Activated CD8-positive, alpha-beta T cell treated with anti-CD3 and anti-CD28 coated beads, Interleukin-2, amount 10 ng/mL, durations not matched to agents 7 days and 5 days (primary cell): ENCODE measurements around the gene NPPC. TPM values are rescaled to one million over a fixed set of nuclear protein-coding genes. Genes with fewer than 3 reads are reported as not detected.
"Not testable (repeated sequence)": the region's sequence is repeated elsewhere in the genome, so short reads cannot be mapped to it uniquely, and the experiment has no call there.

Experiments used
- ATAC-seq: fragments of 150-1000 bp; cut with Tn5 transposase; one replicate; pipeline ENCODE4 v1.10.0; 2021; ENCODE audit warnings: moderate library complexity
- CTCF ChIA-PET: fragments of 350-600 bp; sonication (Branson Sonifier 250); formaldehyde crosslinking; loops from one replicate; lab custom pipeline; 2021; ENCODE audit warnings: antibody characterized with exemption; lab: Charles Lee
- POLR2A ChIA-PET: fragments of 350-600 bp; sonication (Branson Sonifier 250); formaldehyde crosslinking; loops from one replicate; lab custom pipeline; 2021; ENCODE audit warnings: antibody characterized with exemption; lab: Charles Lee
- DNase-seq: peaks from one replicate; pipeline ENCODE4 v3.0.0-alpha.2; 2020
- H3K27ac Mint-ChIP-seq: one replicate; pipeline ENCODE4 v1.8.0; 2021; ENCODE audit warnings: mild to moderate bottlenecking, mixed read lengths
- H3K27me3 Mint-ChIP-seq: one replicate; pipeline ENCODE4 v1.8.0; 2021; ENCODE audit warnings: low read depth, mixed read lengths
- H3K36me3 Mint-ChIP-seq: one replicate; pipeline ENCODE4 v1.8.0; 2021; ENCODE audit warnings: low read depth, mixed read lengths
- H3K4me1 Mint-ChIP-seq: one replicate; pipeline ENCODE4 v1.8.0; 2021; ENCODE audit warnings: low read depth, mixed read lengths
- H3K4me3 Mint-ChIP-seq: one replicate; pipeline ENCODE4 v1.8.0; 2021; ENCODE audit warnings: mild to moderate bottlenecking, mixed read lengths
- H3K9me3 Mint-ChIP-seq: one replicate; pipeline ENCODE4 v1.8.0; 2022; ENCODE audit warnings: mixed read lengths; ENCODE audit not compliant: insufficient read depth
- total RNA-seq, 2 experiments: library from RNA; stranded (reverse); gene quantifications; one replicate each; pipeline ENCODE4 v1.2.3, GENCODE V29; 2021

The NPPC gene
- total RNA-seq, 2 experiments from 2014 or later = 1.4 to 1.8 TPM

GRCh38 chr2:231951452-231952035 is 25.3 kb upstream of the NPPC start:
- Mint-ChIP-seq H3K27me3 (peaks cover 15% of the 10 kb centered on the region), H3K4me1 (no peaks in the 10 kb centered on the region), H3K36me3 (no peaks in the 10 kb centered on the region), H3K9me3 (no peaks in the 10 kb centered on the region), H3K27ac (no peak overlapping the region), H3K4me3 (no peak overlapping the region)
- ChIA-PET CTCF (no interaction called here), POLR2A (no interaction called here)
- DNase-seq (no peak), ATAC-seq (no peak)

GRCh38 chr2:231947694-231948093 is 21.5 kb upstream of the NPPC start:
- DNase-seq = no peak
- Mint-ChIP-seq H3K4me3 (no peak overlapping the region), H3K9me3 (no peaks in the 10 kb centered on the region), H3K36me3 (no peaks in the 10 kb centered on the region), H3K27me3 (peaks cover 9% of the 10 kb centered on the region), H3K4me1 (peaks cover 4% of the 10 kb centered on the region), H3K27ac (no peak overlapping the region)
- ChIA-PET CTCF (no interaction called here), POLR2A (no interaction called here)
- ATAC-seq = no peak

GRCh38 chr2:231947112-231947511 is 20.9 kb upstream of the NPPC start:
- H3K9me3 Mint-ChIP-seq, H3K4me1 Mint-ChIP-seq, H3K36me3 Mint-ChIP-seq, CTCF ChIA-PET, POLR2A ChIA-PET, H3K27ac Mint-ChIP-seq, H3K4me3 Mint-ChIP-seq, H3K27me3 Mint-ChIP-seq, DNase-seq, ATAC-seq: not testable (repeated sequence)

GRCh38 chr2:231946241-231946814 is 20.1 kb upstream of the NPPC start:
- Mint-ChIP-seq H3K27ac (no peak overlapping the region), H3K4me3 (no peak overlapping the region), H3K9me3 (no peaks in the 10 kb centered on the region), H3K27me3 (peaks cover 4% of the 10 kb centered on the region), H3K4me1 (peaks cover 4% of the 10 kb centered on the region), H3K36me3 (no peaks in the 10 kb centered on the region)
- ATAC-seq (no peak), DNase-seq (no peak)
- ChIA-PET CTCF (no interaction called here), POLR2A (no interaction called here)

- CTCF ChIA-PET = no interaction called here
- H3K27ac Mint-ChIP-seq = no peak overlapping the region
- peaks cover 4% of the 10 kb centered on the region for H3K4me1 Mint-ChIP-seq
- no peaks in the 10 kb centered on the region for H3K36me3 Mint-ChIP-seq
- ATAC-seq = no peak
- no peak for DNase-seq
- no peak overlapping the region for H3K4me3 Mint-ChIP-seq
- no peaks in the 10 kb centered on the region for H3K9me3 Mint-ChIP-seq
- POLR2A ChIA-PET = no interaction called here
- H3K27me3 Mint-ChIP-seq = no peaks in the 10 kb centered on the region
Observed at GRCh38 chr2:231942180-231942579, 16.0 kb upstream of the NPPC start.

- H3K27ac Mint-ChIP-seq = no peak overlapping the region
- peaks cover 5% of the 10 kb centered on the region for H3K4me1 Mint-ChIP-seq
- H3K4me3 Mint-ChIP-seq = no peak overlapping the region
- no peak for ATAC-seq
- no peak for DNase-seq
- CTCF ChIA-PET = interaction anchor here (0.8 to 1.5 kb wide), 2 partner anchors 12 to 199 kb away, joined by 3 to 4 read pairs; no protein-coding TSS in a partner anchor
- H3K9me3 Mint-ChIP-seq = no peaks in the 10 kb centered on the region
- H3K36me3 Mint-ChIP-seq = no peaks in the 10 kb centered on the region
- no peaks in the 10 kb centered on the region for H3K27me3 Mint-ChIP-seq
- POLR2A ChIA-PET = no interaction called here
Observed at GRCh38 chr2:231941673-231942072, 15.5 kb upstream of the NPPC start.

GRCh38 chr2:231940795-231941194 is 14.6 kb upstream of the NPPC start:
- CTCF ChIA-PET = interaction anchor here (0.8 to 1.5 kb wide), 2 partner anchors 11 to 200 kb away, joined by 3 to 4 read pairs; no protein-coding TSS in a partner anchor
- no peak for DNase-seq
- Mint-ChIP-seq H3K4me1 (peaks cover 4% of the 10 kb centered on the region), H3K36me3 (no peaks in the 10 kb centered on the region), H3K27ac (no peak overlapping the region), H3K27me3 (no peaks in the 10 kb centered on the region), H3K4me3 (no peak overlapping the region), H3K9me3 (no peaks in the 10 kb centered on the region)
- POLR2A ChIA-PET = no interaction called here
- no peak for ATAC-seq

- Mint-ChIP-seq H3K4me1 (peaks cover 4% of the 10 kb centered on the region), H3K9me3 (no peaks in the 10 kb centered on the region), H3K27ac (no peak overlapping the region), H3K27me3 (no peaks in the 10 kb centered on the region), H3K36me3 (no peaks in the 10 kb centered on the region), H3K4me3 (no peak overlapping the region)
- DNase-seq (no peak), ATAC-seq (no peak)
- ChIA-PET CTCF (no interaction called here), POLR2A (no interaction called here)
Observed at GRCh38 chr2:231939022-231939421, 12.8 kb upstream of the NPPC start.

- POLR2A ChIA-PET = no interaction called here
Observed at GRCh38 chr2:231937057-231937456, 10.9 kb upstream of the NPPC start.

GRCh38 chr2:231936491-231936890 is 10.3 kb upstream of the NPPC start:
- POLR2A ChIA-PET = no interaction called here
- Mint-ChIP-seq H3K4me1 (peaks cover 4% of the 10 kb centered on the region), H3K36me3 (no peaks in the 10 kb centered on the region), H3K4me3 (no peak overlapping the region), H3K27me3 (peaks cover 4% of the 10 kb centered on the region), H3K27ac (no peak overlapping the region), H3K9me3 (no peaks in the 10 kb centered on the region)
- DNase-seq (no peak), ATAC-seq (no peak)
- CTCF ChIA-PET = no interaction called here

More at GRCh38 chr2:231937057-231937456, 10.9 kb upstream of the NPPC start:
- Mint-ChIP-seq H3K36me3 (no peaks in the 10 kb centered on the region), H3K9me3 (no peaks in the 10 kb centered on the region), H3K4me3 (no peak overlapping the region), H3K27ac (no peak overlapping the region), H3K4me1 (peaks cover 4% of the 10 kb centered on the region), H3K27me3 (no peaks in the 10 kb centered on the region)
- CTCF ChIA-PET = interaction anchor here (0.9 kb wide), 1 partner anchor 11 kb away, joined by 3 read pairs; the partner anchor contains the start of gene NPPC
- ATAC-seq = no peak
- no peak for DNase-seq

GRCh38 chr2:231935815-231936214 is 9.6 kb upstream of the NPPC start:
- no peak for ATAC-seq
- H3K4me3 Mint-ChIP-seq = no peak overlapping the region
- no peaks in the 10 kb centered on the region for H3K9me3 Mint-ChIP-seq
- CTCF ChIA-PET = interaction anchor here (1.1 to 1.4 kb wide), 2 partner anchors 11 to 392 kb away, joined by 3 to 5 read pairs; no protein-coding TSS in a partner anchor
- POLR2A ChIA-PET = no interaction called here
- no peaks in the 10 kb centered on the region for H3K36me3 Mint-ChIP-seq
- H3K27me3 Mint-ChIP-seq = peaks cover 5% of the 10 kb centered on the region
- no peak overlapping the region for H3K27ac Mint-ChIP-seq
- peaks cover 4% of the 10 kb centered on the region for H3K4me1 Mint-ChIP-seq
- DNase-seq = no peak

GRCh38 chr2:231935207-231935524 is 9.0 kb upstream of the NPPC start:
- H3K27me3 Mint-ChIP-seq = peaks cover 5% of the 10 kb centered on the region
- CTCF ChIA-PET = interaction anchor here (1.1 to 1.4 kb wide), 2 partner anchors 11 to 393 kb away, joined by 3 to 5 read pairs; no protein-coding TSS in a partner anchor
- no peak for DNase-seq

More at GRCh38 chr2:231935207-231935524, 9.0 kb upstream of the NPPC start:
- POLR2A ChIA-PET = interaction anchor here (0.8 kb wide), 1 partner anchor 9 kb away, joined by 3 read pairs; the partner anchor contains the start of gene NPPC
- H3K4me3 Mint-ChIP-seq = no peak overlapping the region
- H3K27ac Mint-ChIP-seq = no peak overlapping the region
- H3K4me1 Mint-ChIP-seq = peaks cover 4% of the 10 kb centered on the region
- no peaks in the 10 kb centered on the region for H3K9me3 Mint-ChIP-seq
- ATAC-seq = no peak
- H3K36me3 Mint-ChIP-seq = no peaks in the 10 kb centered on the region
